ACC112 (cell line): ENCODE measurements around the gene PRRX2.

Source experiments
- H2AFZ ChIP-seq: fragments of 200-600 bp; sonication (generic); one replicate; pipeline ENCODE4 v1.6.0; 2017; ENCODE audit warnings: antibody characterized with exemption, low read length; ENCODE audit not compliant: unreplicated experiment
- H3K27ac ChIP-seq: fragments of 200-600 bp; sonication (generic); 2 replicates; pipeline ENCODE4 v1.5.1; 2014; ENCODE audit warnings: low read depth, mild to moderate bottlenecking, antibody characterized with exemption, low read length, moderate library complexity
- H3K27me3 ChIP-seq: fragments of 200-600 bp; sonication (generic); 2 replicates; pipeline ENCODE4 v1.6.1; 2014; ENCODE audit warnings: mild to moderate bottlenecking, antibody characterized with exemption, low read length, moderate library complexity, mixed read lengths; ENCODE audit not compliant: insufficient read depth
- H3K36me3 ChIP-seq: fragments of 200-600 bp; sonication (generic); 2 replicates; pipeline ENCODE4 v1.6.1; 2016; ENCODE audit warnings: mild to moderate bottlenecking, antibody characterized with exemption, low read length, moderate library complexity, mixed read lengths; ENCODE audit not compliant: insufficient read depth
- H3K4me1 ChIP-seq: fragments of 200-600 bp; sonication (generic); one replicate; pipeline ENCODE4 v1.6.1; 2016; ENCODE audit warnings: low read length, mixed read lengths; ENCODE audit not compliant: insufficient read depth, unreplicated experiment, control insufficient read depth
- H3K4me3 ChIP-seq: fragments of 200-600 bp; sonication (generic); 2 replicates; pipeline ENCODE4 v1.5.1; 2014; ENCODE audit warnings: mild to moderate bottlenecking, low read depth, low read length
- H3K79me2 ChIP-seq: fragments of 200-600 bp; sonication (generic); one replicate; pipeline ENCODE4 v1.6.0; 2016; ENCODE audit warnings: low read length; ENCODE audit not compliant: control insufficient read depth, unreplicated experiment, insufficient read depth

Gene PRRX2

GRCh38 chr9:129644365-129644764, 21.1 kb upstream of the PRRX2 start:
- Histone ChIP-seq H3K27me3 (no peaks in the 10 kb centered on the region), H3K27ac (no peak overlapping the region), H2AFZ (no peak overlapping the region), H3K36me3 (no peaks in the 10 kb centered on the region), H3K4me3 (no peak overlapping the region), H3K4me1 (peaks cover 21% of the 10 kb centered on the region), H3K79me2 (peaks cover 24% of the 10 kb centered on the region)

DNA sequence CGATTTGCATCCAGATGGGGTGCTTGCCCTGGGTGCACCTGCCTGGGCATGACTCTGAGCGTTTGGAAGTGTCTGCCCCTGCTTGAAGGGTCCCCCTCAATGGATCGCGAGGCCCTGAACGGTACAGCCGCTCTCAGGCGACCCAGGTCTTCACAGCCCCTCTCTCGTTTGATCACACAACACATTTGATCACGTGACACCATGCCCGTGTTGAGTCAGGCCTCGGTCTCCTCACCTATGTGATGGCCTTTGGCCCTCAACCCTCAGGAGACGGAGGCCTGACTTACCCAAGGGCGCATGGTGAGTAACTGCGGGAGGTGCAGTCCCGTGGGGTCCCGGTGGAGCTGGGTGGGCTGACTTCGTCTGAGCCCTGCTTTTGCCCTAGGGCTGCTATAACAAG, 20.5 kb upstream of the PRRX2 start:
- Histone ChIP-seq H3K4me1 (peaks cover 15% of the 10 kb centered on the region), H3K27ac (no peak overlapping the region), H3K79me2 (peaks cover 19% of the 10 kb centered on the region), H3K4me3 (no peak overlapping the region), H3K36me3 (no peaks in the 10 kb centered on the region), H2AFZ (no peak overlapping the region), H3K27me3 (no peaks in the 10 kb centered on the region)

DNA sequence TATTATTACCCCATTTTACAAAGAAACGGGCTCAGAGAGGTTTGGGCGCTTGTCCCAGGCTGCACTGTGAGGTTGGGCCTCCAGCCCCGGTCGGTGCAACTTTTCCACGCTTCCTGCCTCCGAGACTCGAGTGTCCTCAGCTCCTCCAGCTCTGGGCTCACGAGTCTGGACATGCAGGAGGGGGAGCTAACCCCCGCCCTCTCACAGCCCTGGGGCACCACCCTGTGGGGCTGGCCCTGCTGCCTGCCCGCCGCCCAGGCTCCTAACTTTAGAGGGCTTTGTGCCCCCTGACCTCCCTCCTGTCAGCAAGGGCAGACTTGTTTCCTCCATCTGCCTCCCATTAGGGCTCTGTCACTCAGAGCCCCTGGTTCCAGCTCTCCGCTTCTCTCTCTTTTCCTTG, 19.2 kb upstream of the PRRX2 start:
- Histone ChIP-seq H3K79me2 (peaks cover 6% of the 10 kb centered on the region), H2AFZ (no peak overlapping the region), H3K4me3 (no peak overlapping the region), H3K27me3 (no peaks in the 10 kb centered on the region), H3K27ac (no peak overlapping the region), H3K4me1 (peaks cover 4% of the 10 kb centered on the region), H3K36me3 (no peaks in the 10 kb centered on the region)

- Histone ChIP-seq H3K27ac (no peak overlapping the region), H3K27me3 (no peaks in the 10 kb centered on the region), H2AFZ (no peak overlapping the region), H3K36me3 (no peaks in the 10 kb centered on the region), H3K4me1 (peaks cover 4% of the 10 kb centered on the region), H3K79me2 (peaks cover 2% of the 10 kb centered on the region), H3K4me3 (no peak overlapping the region)
These were observed 18.8 kb upstream of the PRRX2 start for GRCh38 chr9:129646654-129647053.

GRCh38 chr9:129647635-129648034, 17.8 kb upstream of the PRRX2 start:
- Histone ChIP-seq H3K4me3 (no peak overlapping the region), H3K27ac (no peak overlapping the region), H3K79me2 (no peaks in the 10 kb centered on the region), H3K36me3 (no peaks in the 10 kb centered on the region), H2AFZ (no peak overlapping the region), H3K4me1 (peaks cover 4% of the 10 kb centered on the region), H3K27me3 (no peaks in the 10 kb centered on the region)

DNA sequence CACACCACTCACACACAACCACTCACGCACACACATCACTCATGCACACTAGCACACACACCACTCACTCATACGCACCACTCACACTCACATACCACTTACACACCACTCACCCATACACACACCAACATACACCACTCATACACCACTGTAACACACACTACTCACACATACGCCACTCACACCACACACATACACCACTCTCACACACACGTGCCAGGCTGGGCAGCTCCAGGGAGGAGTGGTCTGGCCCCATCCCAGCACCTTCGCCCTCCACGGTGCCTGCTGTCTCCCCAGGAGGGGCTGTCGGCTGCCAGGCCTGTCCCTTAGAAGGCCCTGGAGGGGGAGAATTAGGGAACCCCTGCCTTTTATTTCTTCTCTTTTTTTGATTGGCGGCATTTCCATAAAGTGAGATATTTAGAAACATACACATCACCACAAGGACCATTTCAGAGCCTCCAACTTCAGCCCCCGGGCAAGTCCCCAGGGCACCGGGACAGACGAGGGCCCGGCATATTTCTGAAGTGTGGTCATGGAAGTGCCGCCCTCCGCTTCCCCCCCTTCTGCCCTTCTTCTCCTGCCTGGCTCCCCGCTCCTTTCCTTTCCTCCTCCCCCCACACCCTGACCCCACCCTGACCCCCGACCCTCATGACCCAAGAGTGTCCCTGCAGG, 17.2 kb upstream of the PRRX2 start:
- Histone ChIP-seq H3K27me3 (no peaks in the 10 kb centered on the region), H3K4me1 (peaks cover 4% of the 10 kb centered on the region), H3K27ac (no peak overlapping the region), H2AFZ (no peak overlapping the region), H3K4me3 (no peak overlapping the region), H3K79me2 (no peaks in the 10 kb centered on the region), H3K36me3 (no peaks in the 10 kb centered on the region)

DNA sequence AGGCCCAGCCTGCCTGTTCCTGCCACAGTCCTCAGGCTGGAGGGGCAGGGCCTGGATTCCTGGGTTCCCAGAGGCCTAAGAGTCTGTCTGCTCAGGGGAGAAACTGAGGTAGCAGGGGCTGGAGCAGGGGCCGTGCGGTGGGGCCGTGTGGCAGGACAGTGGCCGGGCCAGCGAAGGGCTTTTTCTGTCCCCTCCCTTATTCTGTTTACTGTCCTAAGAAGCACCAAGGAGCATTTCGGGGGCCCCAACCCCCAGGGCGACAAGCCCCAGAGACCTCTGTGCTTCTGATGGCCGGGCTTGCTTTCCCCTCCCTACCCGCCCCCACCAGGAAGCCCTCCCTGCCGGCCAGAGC, 16.7 kb upstream of the PRRX2 start:
- no peak overlapping the region for H3K4me3 ChIP-seq
- no peak overlapping the region for H3K27ac ChIP-seq
- H2AFZ ChIP-seq, result no peak overlapping the region
- no peaks in the 10 kb centered on the region for H3K36me3 ChIP-seq
- no peaks in the 10 kb centered on the region for H3K27me3 ChIP-seq
- H3K4me1 ChIP-seq, result peaks cover 4% of the 10 kb centered on the region
- H3K79me2 ChIP-seq, result no peaks in the 10 kb centered on the region

- H3K27ac ChIP-seq, result no peak overlapping the region
- no peak overlapping the region for H3K4me3 ChIP-seq
- H2AFZ ChIP-seq, result no peak overlapping the region
- no peaks in the 10 kb centered on the region for H3K27me3 ChIP-seq
- H3K36me3 ChIP-seq, result no peaks in the 10 kb centered on the region
- no peaks in the 10 kb centered on the region for H3K79me2 ChIP-seq
- H3K4me1 ChIP-seq, result peaks cover 4% of the 10 kb centered on the region
These were observed 15.4 kb upstream of the PRRX2 start for GRCh38 chr9:129649726-129650679.

- H2AFZ ChIP-seq, result no peak overlapping the region
- no peaks in the 10 kb centered on the region for H3K36me3 ChIP-seq
- no peaks in the 10 kb centered on the region for H3K79me2 ChIP-seq
- H3K27ac ChIP-seq, result no peak overlapping the region
- no peaks in the 10 kb centered on the region for H3K27me3 ChIP-seq
- H3K4me1 ChIP-seq, result peaks cover 4% of the 10 kb centered on the region
- H3K4me3 ChIP-seq, result no peak overlapping the region
These were observed 14.7 kb upstream of the PRRX2 start for GRCh38 chr9:129650680-129651235.

GRCh38 chr9:129653823-129654553, 11.5 kb upstream of the PRRX2 start:
- no peak overlapping the region for H3K4me3 ChIP-seq
- H3K79me2 ChIP-seq, result no peaks in the 10 kb centered on the region
- peaks cover 12% of the 10 kb centered on the region for H3K4me1 ChIP-seq
- no peak overlapping the region for H2AFZ ChIP-seq
- no peaks in the 10 kb centered on the region for H3K36me3 ChIP-seq
- no peak overlapping the region for H3K27ac ChIP-seq
- no peaks in the 10 kb centered on the region for H3K27me3 ChIP-seq
